D721Med (cell line): ENCODE results near the gene WSB1.

Experiments used
- DNase-seq: peaks from one replicate; pipeline ENCODE4 v3.0.0; 2011; ENCODE audit warnings: low spot score; ENCODE audit not compliant: insufficient read length
- FAIRE-seq: peaks from 2 replicates; lab custom pipeline; 2011; peaks lifted over from hg19 to GRCh38; lab: Jason Lieb, UNC
- TF ChIP-seq, protein P1 (sequence below): IDR thresholded peaks from 2 replicates; pipeline ENCODE4 v1.5.1; 2012; ENCODE audit warnings: mild to moderate bottlenecking, control low read depth; ENCODE audit not compliant: insufficient read depth; ENCODE audit errors: missing control alignments

WSB1 gene

DNA sequence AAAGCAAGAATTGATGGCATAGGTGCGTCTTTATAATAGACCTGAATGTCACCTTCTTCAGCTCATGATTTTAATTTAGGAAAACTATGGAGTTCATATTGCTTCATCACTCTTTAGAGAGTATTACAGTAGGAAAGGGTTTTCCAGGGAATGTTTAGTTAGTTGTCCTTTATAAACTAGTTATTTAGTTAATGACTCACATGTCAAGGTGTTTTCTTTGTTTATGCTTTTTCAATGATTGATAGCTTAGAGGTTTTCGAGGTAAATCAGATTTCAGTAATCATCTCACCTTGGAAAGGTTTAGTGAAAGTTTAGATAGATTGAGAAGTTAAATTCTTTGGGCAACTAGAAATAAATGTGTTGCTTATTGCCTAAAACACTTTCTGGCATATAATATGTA is 9.8 kb downstream of the WSB1 start:
- DNase-seq (no peak), FAIRE-seq (no peak)
- TF ChIP-seq, protein P1, sequence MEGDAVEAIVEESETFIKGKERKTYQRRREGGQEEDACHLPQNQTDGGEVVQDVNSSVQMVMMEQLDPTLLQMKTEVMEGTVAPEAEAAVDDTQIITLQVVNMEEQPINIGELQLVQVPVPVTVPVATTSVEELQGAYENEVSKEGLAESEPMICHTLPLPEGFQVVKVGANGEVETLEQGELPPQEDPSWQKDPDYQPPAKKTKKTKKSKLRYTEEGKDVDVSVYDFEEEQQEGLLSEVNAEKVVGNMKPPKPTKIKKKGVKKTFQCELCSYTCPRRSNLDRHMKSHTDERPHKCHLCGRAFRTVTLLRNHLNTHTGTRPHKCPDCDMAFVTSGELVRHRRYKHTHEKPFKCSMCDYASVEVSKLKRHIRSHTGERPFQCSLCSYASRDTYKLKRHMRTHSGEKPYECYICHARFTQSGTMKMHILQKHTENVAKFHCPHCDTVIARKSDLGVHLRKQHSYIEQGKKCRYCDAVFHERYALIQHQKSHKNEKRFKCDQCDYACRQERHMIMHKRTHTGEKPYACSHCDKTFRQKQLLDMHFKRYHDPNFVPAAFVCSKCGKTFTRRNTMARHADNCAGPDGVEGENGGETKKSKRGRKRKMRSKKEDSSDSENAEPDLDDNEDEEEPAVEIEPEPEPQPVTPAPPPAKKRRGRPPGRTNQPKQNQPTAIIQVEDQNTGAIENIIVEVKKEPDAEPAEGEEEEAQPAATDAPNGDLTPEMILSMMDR: no peak

- FAIRE-seq (no peak), DNase-seq (no peak)
- TF ChIP-seq, protein P1: no peak
Observed at GRCh38 chr17:27306276-27306835, 12.4 kb downstream of the WSB1 start.

GRCh38 chr17:27310565-27311110 is 16.7 kb downstream of the WSB1 start:
- TF ChIP-seq, protein P1: no peak
- FAIRE-seq: no peak
- no peak for DNase-seq

DNA sequence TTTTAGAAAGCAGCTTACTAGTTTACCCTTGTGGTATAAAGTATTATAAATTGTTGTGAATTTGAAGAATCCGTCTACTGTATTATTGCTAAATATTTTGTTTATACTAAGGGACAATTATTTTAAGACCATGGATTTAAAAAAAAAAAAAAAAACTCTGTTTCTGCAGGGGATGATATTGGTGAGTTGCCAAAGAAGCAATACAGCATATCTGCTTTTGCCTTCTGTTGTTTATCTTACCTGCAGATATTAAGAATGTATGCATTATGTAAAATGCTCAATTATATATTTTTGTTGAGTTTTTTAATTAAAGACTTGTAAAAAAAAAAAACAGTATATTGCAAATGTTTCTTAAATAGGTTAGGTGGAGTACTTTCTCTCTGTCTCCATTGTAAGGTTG is 19.4 kb downstream of the WSB1 start:
- FAIRE-seq (no peak), DNase-seq (no peak)
- TF ChIP-seq, protein P1: no peak

DNA sequence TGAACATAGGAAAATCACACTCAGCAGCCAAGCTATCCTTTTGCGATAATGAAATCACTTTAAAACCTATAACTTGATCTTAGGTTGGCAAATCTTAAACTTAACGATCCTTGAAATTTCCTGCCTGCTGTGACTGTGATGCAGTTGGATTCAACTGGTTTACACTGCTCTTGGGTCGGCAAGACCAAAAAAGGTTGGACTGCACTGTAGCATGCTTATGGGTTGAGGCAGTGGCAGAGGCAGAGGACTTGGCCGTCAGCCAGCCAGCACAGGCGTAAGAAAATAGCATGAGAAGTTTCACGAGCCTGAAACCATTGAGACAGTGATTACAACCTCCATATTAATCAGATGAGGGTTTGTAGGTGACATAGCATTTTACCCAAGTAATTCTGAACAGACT is 21.4 kb downstream of the WSB1 start:
- FAIRE-seq (no peak), DNase-seq (no peak)
- TF ChIP-seq, protein P1: no peak

DNA sequence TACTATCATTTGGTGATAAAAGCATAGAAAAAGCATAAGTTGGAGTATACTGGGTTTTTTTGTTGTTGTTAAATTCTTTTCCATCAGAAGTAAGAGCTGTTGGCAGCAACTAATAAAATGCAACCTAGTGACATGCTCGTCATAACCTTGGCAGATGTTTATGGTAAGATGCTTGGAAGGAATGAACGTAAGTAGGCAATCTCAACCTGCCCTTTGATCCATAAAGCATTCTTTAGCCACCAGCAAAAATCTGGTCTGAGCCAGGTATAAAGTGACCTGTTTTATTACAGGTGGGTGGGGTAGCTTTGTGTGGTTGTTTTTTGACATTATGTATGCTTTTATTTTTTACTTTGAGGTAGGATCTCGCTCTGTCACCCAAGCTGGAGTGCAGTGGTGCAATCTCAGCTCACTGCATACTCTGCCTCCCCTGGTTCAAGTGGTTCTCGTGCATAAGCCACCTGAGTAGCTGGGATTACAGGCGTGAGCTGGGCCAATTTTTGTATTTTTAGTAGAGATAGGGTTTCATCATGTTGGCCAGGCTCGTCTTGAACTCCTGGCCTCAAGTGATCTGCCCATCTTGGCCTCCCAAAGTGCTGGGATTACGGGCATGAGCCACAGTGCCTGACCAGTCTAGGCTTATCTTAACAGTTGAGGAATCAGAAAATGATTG is 22.0 kb downstream of the WSB1 start:
- DNase-seq (no peak), FAIRE-seq (no peak)
- TF ChIP-seq, protein P1: no peak

- TF ChIP-seq, protein P1: no peak
- no peak for FAIRE-seq
- no peak for DNase-seq
Observed at GRCh38 chr17:27318228-27318627, 24.3 kb downstream of the WSB1 start.
